DOHH2 (cell line): Measurements from ENCODE around the gene ADAM8.
"Not testable (repeated sequence)": the region's sequence is repeated elsewhere in the genome, so short reads cannot be mapped to it uniquely, and the experiment has no call there.

Source experiments
- H3F3A ChIP-seq: fragments of 200-600 bp; sonication (generic), shearing (Covaris generic); 2 replicates; pipeline ENCODE4 v1.6.0; 2016; ENCODE audit warnings: antibody characterized with exemption, mild to moderate bottlenecking; ENCODE audit not compliant: control insufficient read depth, insufficient read depth
- H3K27ac ChIP-seq: fragments of 200-600 bp; sonication (generic); 2 replicates; pipeline ENCODE4 v1.5.1; 2014; ENCODE audit warnings: low read depth, mild to moderate bottlenecking, low read length, moderate library complexity
- H3K27me3 ChIP-seq: fragments of 200-600 bp; sonication (generic); 2 replicates; pipeline ENCODE4 v1.6.1; 2014; ENCODE audit warnings: mild to moderate bottlenecking, low read length, mixed read lengths; ENCODE audit not compliant: control insufficient read depth
- H3K36me3 ChIP-seq: fragments of 200-600 bp; sonication (generic); 2 replicates; pipeline ENCODE4 v1.6.1; 2014; ENCODE audit warnings: mild to moderate bottlenecking, low read length, moderate library complexity, mixed read lengths; ENCODE audit not compliant: control insufficient read depth
- H3K4me1 ChIP-seq: fragments of 200-600 bp; sonication (generic); 2 replicates; pipeline ENCODE4 v1.6.1; 2014; ENCODE audit warnings: mild to moderate bottlenecking, low read length, mixed read lengths; ENCODE audit not compliant: control insufficient read depth
- H3K4me2 ChIP-seq: fragments of 200-600 bp; sonication (generic); 2 replicates; pipeline ENCODE4 v1.6.0; 2014; ENCODE audit warnings: mild to moderate bottlenecking, low read length, moderate library complexity
- H3K4me3 ChIP-seq: fragments of 200-600 bp; sonication (generic); 2 replicates; pipeline ENCODE4 v1.5.1; 2014; ENCODE audit warnings: mild to moderate bottlenecking, low read length, mixed read lengths
- H3K79me2 ChIP-seq: fragments of 200-600 bp; sonication (generic); 2 replicates; pipeline ENCODE4 v1.6.1; 2014; ENCODE audit warnings: mild to moderate bottlenecking, low read length, mixed read lengths; ENCODE audit not compliant: control insufficient read depth
- H3K9me2 ChIP-seq: fragments of 200-600 bp; sonication (generic); replicated peaks from 2 replicates; pipeline ENCODE4 v1.6.1; 2014; ENCODE audit warnings: mild to moderate bottlenecking, low read length, mixed read lengths; ENCODE audit not compliant: control insufficient read depth
- H3K9me3 ChIP-seq: fragments of 200-600 bp; sonication (generic); 2 replicates; pipeline ENCODE4 v1.6.1; 2014; ENCODE audit warnings: antibody characterized with exemption, low read length, mixed read lengths; ENCODE audit not compliant: control insufficient read depth, insufficient read depth
- H4K20me1 ChIP-seq: fragments of 200-600 bp; sonication (generic); 2 replicates; pipeline ENCODE4 v1.6.0; 2014; ENCODE audit warnings: low read depth, mild to moderate bottlenecking, antibody characterized with exemption, low read length, moderate library complexity; ENCODE audit not compliant: control insufficient read depth, insufficient read depth
- CTCF ChIP-seq: fragments of 200-600 bp; sonication (generic); IDR thresholded peaks from one replicate; pipeline ENCODE4 v1.5.1; 2014; ENCODE audit warnings: antibody characterized with exemption, mild to moderate bottlenecking, low read depth, low read length; ENCODE audit not compliant: poor library complexity, severe bottlenecking
- EZH2phosphoT487 ChIP-seq: fragments of 200-600 bp; sonication (generic); IDR thresholded peaks from 2 replicates; pipeline ENCODE4 v1.6.1; 2017; ENCODE audit warnings: borderline replicate concordance, mild to moderate bottlenecking, antibody characterized with exemption, low read length, moderate library complexity, mixed read lengths

Gene ADAM8

GRCh38 chr10:133266056-133266795 is 10.4 kb downstream of the ADAM8 start:
- H3K4me2 ChIP-seq = no peak overlapping the region
- no peak for TF ChIP-seq CTCF
- no peak for TF ChIP-seq EZH2phosphoT487
- H3F3A ChIP-seq = no peaks in the 10 kb centered on the region
- H3K9me2 ChIP-seq = no peaks in the 10 kb centered on the region
- no peaks in the 10 kb centered on the region for H3K36me3 ChIP-seq
- H4K20me1 ChIP-seq = no peaks in the 10 kb centered on the region
- H3K4me3 ChIP-seq = no peak overlapping the region
- H3K27ac ChIP-seq = no peak overlapping the region
- no peaks in the 10 kb centered on the region for H3K79me2 ChIP-seq
- H3K4me1 ChIP-seq = peaks cover 2% of the 10 kb centered on the region
- no peaks in the 10 kb centered on the region for H3K9me3 ChIP-seq
- H3K27me3 ChIP-seq = 0 out of 2 replicates have a peak, but pooled peaks cover 3% of the 10 kb centered on the region

GRCh38 chr10:133265052-133265451 is 11.6 kb downstream of the ADAM8 start:
- not testable (repeated sequence) for H3K9me3 ChIP-seq, H3K36me3 ChIP-seq, H3K27ac ChIP-seq, H3K4me1 ChIP-seq, H3K9me2 ChIP-seq, H3K4me3 ChIP-seq, H4K20me1 ChIP-seq, H3K27me3 ChIP-seq, H3K4me2 ChIP-seq, H3K79me2 ChIP-seq, H3F3A ChIP-seq

- Histone ChIP-seq H3K9me2 (no peaks in the 10 kb centered on the region), H3K27ac (no peak overlapping the region), H3K4me2 (no peak overlapping the region), H3K4me3 (no peak overlapping the region), H3K36me3 (no peaks in the 10 kb centered on the region), H3K4me1 (peaks cover 12% of the 10 kb centered on the region), H3K9me3 (peaks cover 10% of the 10 kb centered on the region; the same call in 1 of the 2 replicates), H3K27me3 (0 out of 2 replicates have a peak, but pooled peaks cover 6% of the 10 kb centered on the region), H3K79me2 (no peaks in the 10 kb centered on the region), H3F3A (no peaks in the 10 kb centered on the region), H4K20me1 (no peaks in the 10 kb centered on the region)
- TF ChIP-seq CTCF = no peak
- TF ChIP-seq EZH2phosphoT487 = no peak
Observed at GRCh38 chr10:133264461-133264860, 12.2 kb downstream of the ADAM8 start.

GRCh38 chr10:133263674-133264073 is 13.0 kb downstream of the ADAM8 start:
- no peaks in the 10 kb centered on the region for H3K36me3 ChIP-seq
- no peak overlapping the region for H3K4me2 ChIP-seq
- H3K79me2 ChIP-seq = no peaks in the 10 kb centered on the region
- H3K9me3 ChIP-seq = peaks cover 10% of the 10 kb centered on the region; the same call in 1 of the 2 replicates
- H3K27me3 ChIP-seq = 0 out of 2 replicates have a peak, but pooled peaks cover 6% of the 10 kb centered on the region
- no peak for TF ChIP-seq EZH2phosphoT487
- TF ChIP-seq CTCF = no peak
- no peaks in the 10 kb centered on the region for H3F3A ChIP-seq
- no peak overlapping the region for H3K27ac ChIP-seq
- no peaks in the 10 kb centered on the region for H3K9me2 ChIP-seq
- H4K20me1 ChIP-seq = no peaks in the 10 kb centered on the region
- H3K4me3 ChIP-seq = no peak overlapping the region
- H3K4me1 ChIP-seq = peaks cover 20% of the 10 kb centered on the region
